NCI-H2196 treated with DMSO at 0.1 percent for 48 hours (cell line): ENCODE data around the gene KERA.
"Not testable (repeated sequence)": the region's sequence is repeated elsewhere in the genome, so short reads cannot be mapped to it uniquely, and the experiment has no call there.

Source experiments
- DNase-seq: peaks from one replicate; lab custom pipeline; 2025; ENCODE audit not compliant: unreplicated experiment; lab: John Stamatoyannopoulos, UW

The KERA gene

GRCh38 chr12:91057368-91058165 is at the start of gene KERA:
KERA (minus strand) TSS chr12:91058024; CDS start chr12:91056281, 1,743 bp downstream.
- no peak for DNase-seq

- no peak for DNase-seq
These were observed 48.5 kb upstream of the KERA start for GRCh38 chr12:91106283-91106682.

- no peak for DNase-seq
These were observed 48.0 kb upstream of the KERA start for GRCh38 chr12:91105807-91106206.

DNA sequence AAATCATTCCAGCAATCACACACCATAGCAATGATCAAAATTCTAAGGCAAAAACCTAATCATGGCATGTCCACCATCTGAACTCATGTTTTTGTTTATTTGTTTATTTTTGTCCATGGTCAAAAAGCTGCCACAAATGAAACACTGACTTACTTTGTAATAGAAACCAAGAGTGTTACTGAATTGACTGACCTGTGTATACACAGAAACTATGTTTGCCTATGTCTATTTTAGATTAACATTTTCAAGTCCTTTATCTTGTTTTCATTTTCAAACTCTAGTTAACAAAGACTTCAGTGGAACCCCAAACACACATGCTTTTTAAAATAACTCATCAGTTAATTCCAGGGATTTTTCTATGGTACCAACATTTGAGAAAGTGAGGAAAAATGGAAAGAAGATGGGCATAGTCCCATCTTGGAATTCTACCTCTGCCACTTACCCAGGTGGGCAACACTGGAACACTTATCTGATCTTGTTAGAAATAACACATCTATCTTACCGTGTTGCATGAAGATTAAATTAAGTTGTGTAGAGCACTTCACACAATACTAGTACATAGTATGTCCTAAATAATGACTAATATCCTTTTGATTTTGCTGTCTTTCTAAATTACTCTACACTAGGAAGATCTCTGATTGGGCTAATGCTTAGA is 47.1 kb upstream of the KERA start:
- DNase-seq = no peak

GRCh38 chr12:91103624-91104023 is 45.8 kb upstream of the KERA start:
- no peak for DNase-seq

DNA sequence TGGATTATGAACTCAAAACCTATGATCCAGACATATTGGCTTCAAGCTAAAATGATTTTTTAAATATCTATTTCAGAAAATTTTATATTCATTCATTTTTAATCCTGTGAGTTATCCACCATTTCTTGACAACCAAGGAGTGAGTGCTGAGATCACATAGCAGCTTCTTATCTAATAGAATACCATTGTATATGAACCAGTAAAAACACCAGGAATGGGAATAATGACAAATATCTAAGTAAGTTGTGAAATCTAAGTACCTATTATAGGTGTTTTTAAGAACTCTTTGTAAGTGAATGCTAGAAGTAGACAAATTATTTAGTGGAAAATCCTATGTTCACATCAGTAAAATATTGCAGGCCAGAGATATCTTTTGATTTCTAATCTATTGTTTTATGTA is 45.3 kb upstream of the KERA start:
- no peak for DNase-seq

- no peak for DNase-seq
These were observed 43.1 kb upstream of the KERA start for GRCh38 chr12:91100906-91101305.

GRCh38 chr12:91099836-91100235 is 42.0 kb upstream of the KERA start:
- DNase-seq = no peak

DNA sequence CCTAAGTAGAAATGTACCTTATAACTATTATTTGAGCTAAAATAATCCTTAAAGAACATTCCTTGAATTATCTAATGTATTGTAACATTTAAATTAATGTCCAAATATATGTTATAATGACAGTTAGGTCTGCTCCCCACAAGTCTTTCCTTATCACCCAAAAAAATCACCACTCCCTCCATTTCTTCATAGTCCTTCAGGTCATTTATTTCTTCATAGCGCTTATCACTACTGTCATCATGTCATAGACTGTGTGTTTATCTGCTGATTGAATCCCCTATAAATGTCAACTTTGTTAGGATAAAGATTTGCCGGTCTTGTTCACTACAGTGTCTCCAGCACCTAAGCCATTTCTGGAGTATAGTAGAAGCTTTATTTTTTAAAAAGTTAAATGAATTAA is 41.5 kb upstream of the KERA start:
- DNase-seq = no peak

DNA sequence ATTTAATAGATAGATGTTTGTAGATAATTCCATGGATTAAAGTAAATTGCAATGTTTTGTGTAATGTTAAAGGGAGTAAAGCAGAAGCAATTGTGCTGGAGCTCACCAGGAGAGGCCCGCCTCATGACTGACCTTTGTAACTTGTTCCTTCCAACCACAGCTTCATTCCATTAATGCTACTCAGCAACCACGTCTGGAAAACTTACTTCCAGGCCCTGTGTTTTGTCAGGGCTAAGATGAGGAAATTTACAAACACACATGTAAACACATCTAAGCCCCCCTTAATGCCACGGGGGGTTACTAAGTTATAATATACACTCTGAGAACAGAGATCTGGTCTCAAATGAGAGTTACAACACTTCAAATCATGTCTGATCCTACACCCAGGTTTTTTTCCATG is 41.1 kb upstream of the KERA start:
- no peak for DNase-seq

DNA sequence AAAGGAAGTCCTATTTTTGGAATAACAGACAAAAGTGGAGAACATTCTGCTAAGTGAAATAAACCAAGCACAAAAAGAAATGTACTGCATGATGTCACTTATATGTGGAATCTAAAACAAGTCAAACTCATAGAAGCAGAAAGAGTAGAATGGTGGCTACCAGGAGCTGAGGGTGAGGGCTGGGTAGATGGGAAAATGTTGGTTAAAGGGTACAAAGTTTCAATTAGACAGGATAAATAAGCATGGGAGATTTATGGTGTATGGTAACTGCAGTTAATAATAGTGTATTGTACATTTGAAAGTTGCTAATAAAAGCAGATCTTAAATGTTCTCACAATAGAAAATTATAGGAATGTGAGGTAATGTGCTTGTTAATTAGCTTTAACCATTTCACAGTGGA is 40.6 kb upstream of the KERA start:
- no peak for DNase-seq

GRCh38 chr12:91094957-91095356 is 37.1 kb upstream of the KERA start:
- no peak for DNase-seq

DNA sequence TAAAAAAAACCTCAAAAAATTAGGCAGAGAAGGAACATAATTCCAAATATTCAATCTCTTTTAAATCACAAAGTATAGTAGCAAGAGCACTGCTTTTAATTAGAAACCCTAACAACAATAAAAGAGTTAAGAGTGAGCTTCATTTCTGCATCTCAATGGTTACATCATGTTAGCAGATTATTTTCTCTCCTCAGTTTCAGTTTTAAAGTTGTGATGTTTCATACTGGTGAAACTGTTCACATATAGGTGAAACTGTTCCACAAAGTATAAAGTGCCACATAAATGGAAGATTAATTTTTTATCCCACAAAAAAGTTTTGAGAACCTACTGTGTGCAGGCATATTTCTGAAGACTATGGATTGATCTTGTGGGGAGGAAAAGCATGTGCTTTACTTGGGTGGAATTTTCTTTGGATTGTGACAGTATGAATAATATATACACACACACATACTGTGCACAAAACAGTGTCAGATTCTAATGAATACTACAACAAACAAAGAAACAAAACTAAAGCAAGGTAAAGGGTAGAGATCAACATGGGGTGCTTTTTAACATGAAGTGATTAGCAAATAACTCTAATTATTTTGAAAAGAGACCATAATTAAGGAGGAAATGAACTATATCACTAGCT is 36.3 kb upstream of the KERA start:
- DNase-seq = no peak

- DNase-seq = no peak
These were observed 35.5 kb upstream of the KERA start for GRCh38 chr12:91093341-91093740.

DNA sequence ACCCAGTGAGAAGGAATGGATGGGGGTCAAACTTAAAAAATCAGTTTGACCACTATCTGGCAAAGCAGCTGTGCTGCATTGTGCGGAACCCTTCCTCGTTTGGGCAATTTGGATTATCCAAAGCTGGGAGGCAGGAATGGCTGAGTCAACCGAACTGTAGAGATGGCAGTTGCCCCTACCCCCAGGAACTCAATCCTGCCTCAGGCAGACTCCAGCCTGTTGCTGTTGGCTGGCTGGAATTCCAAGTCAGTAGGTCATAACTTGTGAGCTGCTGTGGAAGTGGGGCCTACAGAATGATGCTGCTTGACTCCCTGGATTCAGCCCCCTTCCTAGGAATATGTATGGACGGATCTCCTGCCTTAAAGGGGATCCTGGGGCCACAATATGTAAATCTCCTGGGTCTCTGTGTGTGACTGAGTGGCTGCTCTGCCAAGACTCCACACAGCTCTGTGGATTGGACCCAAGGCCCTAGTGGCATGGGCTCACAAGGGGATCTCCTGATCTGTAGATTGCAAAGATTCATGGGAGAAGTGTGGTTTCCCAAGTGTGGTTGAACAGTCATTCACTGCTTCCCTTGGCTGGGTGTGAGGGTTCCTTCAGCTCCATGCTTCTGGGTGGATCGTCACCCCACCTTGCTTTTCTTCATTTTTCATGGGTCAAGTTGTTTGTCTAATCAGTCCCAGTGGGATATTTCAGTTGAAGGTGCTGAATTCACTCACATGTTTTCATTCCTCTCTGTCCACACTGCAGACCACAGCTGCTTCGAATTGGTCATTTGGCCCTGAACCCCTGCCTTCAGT is 34.3 kb upstream of the KERA start:
- no peak for DNase-seq

DNA sequence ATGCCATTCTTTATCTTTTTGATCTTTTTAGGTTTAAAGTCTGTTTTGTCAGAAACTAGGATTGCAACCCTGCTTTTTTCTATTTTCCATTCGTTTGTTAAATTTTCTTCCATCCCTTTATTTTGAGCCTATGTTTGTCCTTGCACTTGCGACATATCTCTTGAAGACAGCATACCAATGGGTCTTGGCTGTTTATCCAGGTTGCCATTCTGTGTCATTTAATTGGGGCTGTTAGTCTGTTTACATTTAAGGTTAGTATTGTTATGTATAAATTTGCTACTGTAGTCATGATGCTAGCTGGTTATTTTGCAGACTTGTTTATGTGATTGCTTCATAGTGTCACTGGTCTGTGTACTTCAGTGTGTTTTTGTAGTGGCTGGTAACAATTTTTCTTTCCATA is 32.1 kb upstream of the KERA start:
- not testable (repeated sequence) for DNase-seq

DNA sequence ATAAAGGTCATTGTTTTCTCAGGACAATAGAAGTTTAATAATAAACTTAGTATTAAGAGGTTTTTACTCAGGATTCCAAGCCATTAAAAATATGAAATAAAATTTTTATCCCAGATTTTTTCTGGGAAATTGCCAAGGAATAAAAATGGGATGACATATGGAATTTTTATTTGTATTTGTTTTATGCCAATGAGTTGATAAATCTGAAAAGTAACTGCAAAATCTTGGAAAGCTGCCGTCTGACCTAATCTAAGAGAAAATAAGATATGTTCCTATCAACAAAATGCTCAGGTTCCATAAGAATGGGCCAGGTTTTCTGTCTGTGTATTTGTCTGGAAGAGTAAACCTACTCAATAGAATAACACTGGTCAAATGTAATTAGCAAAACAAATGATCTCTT is 22.2 kb upstream of the KERA start:
- DNase-seq = no peak

- no peak for DNase-seq
These were observed 20.7 kb upstream of the KERA start for GRCh38 chr12:91078501-91078900.

DNA sequence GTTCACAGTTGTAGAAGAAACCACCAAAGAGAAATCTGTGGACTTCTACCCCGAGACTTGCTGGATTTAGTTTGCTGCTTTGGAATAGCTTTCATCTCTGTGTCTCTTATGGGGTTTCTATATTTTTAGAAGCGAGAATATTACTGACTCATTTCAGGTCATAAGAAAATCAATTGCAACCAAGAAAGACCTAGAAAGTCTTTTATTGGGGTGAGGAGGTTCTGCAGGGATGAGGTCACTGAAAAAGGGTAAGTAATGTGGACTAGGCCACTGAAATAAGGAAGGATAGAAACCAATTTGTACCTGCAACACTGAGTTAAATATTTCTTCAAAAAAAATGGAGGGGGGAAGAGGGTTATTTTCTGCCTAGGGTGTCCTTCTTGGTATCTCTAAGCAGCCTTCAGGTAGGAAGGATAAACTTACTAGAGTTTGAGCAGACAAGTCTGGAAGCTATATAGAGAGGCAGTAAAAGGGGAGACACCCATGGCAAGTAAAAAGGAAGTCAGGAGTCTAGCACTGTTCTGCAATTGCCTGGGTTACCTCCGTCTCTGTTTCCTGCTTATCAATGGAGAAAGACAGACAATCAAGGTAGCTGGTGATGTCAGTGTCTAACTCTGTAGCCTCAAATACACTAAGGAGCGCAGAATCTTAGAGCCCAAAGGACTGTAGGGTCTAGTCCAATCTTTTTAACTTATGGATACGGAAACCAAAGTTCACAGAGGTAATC is 19.6 kb upstream of the KERA start:
- DNase-seq = no peak

GRCh38 chr12:91074851-91075250 is 17.0 kb upstream of the KERA start:
- DNase-seq = no peak
